Measurements from ENCODE around the gene LILRB5. TPM values are rescaled to one million over a fixed set of nuclear protein-coding genes. Genes with fewer than 3 reads are reported as not detected.
"Not testable (repeated sequence)": the region's sequence is repeated elsewhere in the genome, so short reads cannot be mapped to it uniquely, and the experiment has no call there.

LILRB5 gene
- total RNA-seq, 1 experiment from 2014 or later, result not detected

GRCh38 chr19:54282686-54283470, 25.8 kb upstream of the LILRB5 start:
- TF ChIP-seq EZH2phosphoT487 (IDR thresholded peaks at IDR 0.05; ENCODE audit: borderline replicate concordance, low read length), result no peak
- ChIA-PET CTCF (no interaction called here), POLR2A (ENCODE audit: unreplicated experiment) (no interaction called here)
- H3K9me2 ChIP-seq (replicated peaks; ENCODE audit: low read length), result no peaks in the 10 kb centered on the region
- no peak overlapping the region for H3K4me2 ChIP-seq (ENCODE audit: low read length)
- no peaks in the 10 kb centered on the region for H4K20me1 ChIP-seq (ENCODE audit: low read length)
- no TSS peak for BruUV-seq (replicated peaks)
- H3F3A ChIP-seq (ENCODE audit: low read length, unreplicated experiment), result no peaks in the 10 kb centered on the region
- no peak overlapping the region for H3K4me3 ChIP-seq (ENCODE audit: low read length)
- H3K27ac ChIP-seq (ENCODE audit: low read length), result no peak overlapping the region
- peaks cover 86% of the 10 kb centered on the region for H3K27me3 ChIP-seq (ENCODE audit: low read length)
- H3K9me3 ChIP-seq (ENCODE audit: low read length), result no peaks in the 10 kb centered on the region
- no peak overlapping the region for H2AFZ ChIP-seq (ENCODE audit: low read length)
- no peaks in the 10 kb centered on the region for H3K4me1 ChIP-seq (ENCODE audit: insufficient read depth, low read length)
- DNase-seq (no peak), ATAC-seq (no peak)
- H3K9ac ChIP-seq (ENCODE audit: low read length), result no peak overlapping the region
- intact Hi-C loops (cut with micrococcal nuclease), result no loop called here
- H3K36me3 ChIP-seq (ENCODE audit: low read depth, low read length), result no peaks in the 10 kb centered on the region
- no peaks in the 10 kb centered on the region for H3K79me2 ChIP-seq (ENCODE audit: low read length)

- H3K9me3 ChIP-seq (ENCODE audit: low read length); H3K27ac ChIP-seq (ENCODE audit: low read length); ATAC-seq; H3F3A ChIP-seq (ENCODE audit: low read length, unreplicated experiment); H3K9me2 ChIP-seq (replicated peaks; ENCODE audit: low read length); DNase-seq; H3K4me2 ChIP-seq (ENCODE audit: low read length); H3K4me3 ChIP-seq (ENCODE audit: low read length); H3K79me2 ChIP-seq (ENCODE audit: low read length); H2AFZ ChIP-seq (ENCODE audit: low read length); H4K20me1 ChIP-seq (ENCODE audit: low read length); H3K9ac ChIP-seq (ENCODE audit: low read length); CTCF ChIA-PET; BruUV-seq (replicated peaks); POLR2A ChIA-PET (ENCODE audit: unreplicated experiment); H3K4me1 ChIP-seq (ENCODE audit: insufficient read depth, low read length); H3K36me3 ChIP-seq (ENCODE audit: low read depth, low read length); intact Hi-C loops (cut with micrococcal nuclease): not testable (repeated sequence)
- H3K27me3 ChIP-seq (ENCODE audit: low read length), result peaks cover 79% of the 10 kb centered on the region
These were observed 24.6 kb upstream of the LILRB5 start for GRCh38 chr19:54281729-54282075.

- DNase-seq (no peak), ATAC-seq (no peak)
- TF ChIP-seq EZH2phosphoT487 (IDR thresholded peaks at IDR 0.05; ENCODE audit: borderline replicate concordance, low read length) (no peak), EZH2 (IDR thresholded peaks at IDR 0.05; ENCODE audit: low read length, unreplicated experiment) (no peak), CTCF (conservative IDR thresholded peaks at IDR 0.05; ENCODE audit: low read depth, low read length) (no peak)
- Histone ChIP-seq H3K9me3 (ENCODE audit: low read length) (no peaks in the 10 kb centered on the region), H3K79me2 (ENCODE audit: low read length) (no peaks in the 10 kb centered on the region), H3K36me3 (ENCODE audit: low read depth, low read length) (no peaks in the 10 kb centered on the region), H3K27ac (ENCODE audit: low read length) (no peak within 1 kb of the TSS), H3K9me2 (replicated peaks; ENCODE audit: low read length) (no peaks in the 10 kb centered on the region), H3K4me2 (ENCODE audit: low read length) (no peak within 1 kb of the TSS), H3F3A (ENCODE audit: low read length, unreplicated experiment) (no peaks in the 10 kb centered on the region), H3K27me3 (ENCODE audit: low read length) (peaks cover 76% of the 10 kb centered on the region), H2AFZ (ENCODE audit: low read length) (no peak within 1 kb of the TSS), H3K4me3 (ENCODE audit: low read length) (no peak within 1 kb of the TSS), H3K4me1 (ENCODE audit: insufficient read depth, low read length) (no peaks in the 10 kb centered on the region), H3K9ac (ENCODE audit: low read length) (no peak within 1 kb of the TSS), H4K20me1 (ENCODE audit: low read length) (no peaks in the 10 kb centered on the region)
- BruUV-seq (replicated peaks), result no TSS peak
- ChIA-PET CTCF (no interaction called here), POLR2A (ENCODE audit: unreplicated experiment) (no interaction called here)
- intact Hi-C loops (cut with micrococcal nuclease), result no loop called here
These were observed 24.1 kb upstream of the LILRB5 start, which contains the start of gene LILRB2 for GRCh38 chr19:54281007-54281728. TSS of gene LILRB2 (minus strand) at chr19:54281110. CDS start at chr19:54280496, 614 bp downstream.

- intact Hi-C loops (cut with micrococcal nuclease); H3K9me3 ChIP-seq (ENCODE audit: low read length); DNase-seq; H4K20me1 ChIP-seq (ENCODE audit: low read length); H3K9ac ChIP-seq (ENCODE audit: low read length); H3K4me2 ChIP-seq (ENCODE audit: low read length); CTCF ChIA-PET; H3K27ac ChIP-seq (ENCODE audit: low read length); BruUV-seq (replicated peaks); H3K4me3 ChIP-seq (ENCODE audit: low read length); H3F3A ChIP-seq (ENCODE audit: low read length, unreplicated experiment); H3K4me1 ChIP-seq (ENCODE audit: insufficient read depth, low read length); POLR2A ChIA-PET (ENCODE audit: unreplicated experiment); ATAC-seq; H3K36me3 ChIP-seq (ENCODE audit: low read depth, low read length); H3K79me2 ChIP-seq (ENCODE audit: low read length); H2AFZ ChIP-seq (ENCODE audit: low read length); H3K9me2 ChIP-seq (replicated peaks; ENCODE audit: low read length): not testable (repeated sequence)
- H3K27me3 ChIP-seq (ENCODE audit: low read length), result peaks cover 83% of the 10 kb centered on the region
These were observed 23.4 kb upstream of the LILRB5 start for GRCh38 chr19:54280441-54280840.

- H3K4me1 ChIP-seq (ENCODE audit: insufficient read depth, low read length); H3F3A ChIP-seq (ENCODE audit: low read length, unreplicated experiment); H3K4me2 ChIP-seq (ENCODE audit: low read length); H3K4me3 ChIP-seq (ENCODE audit: low read length); CTCF ChIA-PET; BruUV-seq (replicated peaks); H3K36me3 ChIP-seq (ENCODE audit: low read depth, low read length); ATAC-seq; H3K27ac ChIP-seq (ENCODE audit: low read length); H3K9me3 ChIP-seq (ENCODE audit: low read length); H3K9ac ChIP-seq (ENCODE audit: low read length); H3K9me2 ChIP-seq (replicated peaks; ENCODE audit: low read length); POLR2A ChIA-PET (ENCODE audit: unreplicated experiment); H3K79me2 ChIP-seq (ENCODE audit: low read length); H4K20me1 ChIP-seq (ENCODE audit: low read length); DNase-seq; H2AFZ ChIP-seq (ENCODE audit: low read length); intact Hi-C loops (cut with micrococcal nuclease): not testable (repeated sequence)
- H3K27me3 ChIP-seq (ENCODE audit: low read length), result peaks cover 82% of the 10 kb centered on the region
These were observed 23.0 kb upstream of the LILRB5 start for GRCh38 chr19:54280025-54280424.
